NCI-H226 (cell line): ENCODE results near the gene TM2D1.
"Not testable (repeated sequence)": the region's sequence is repeated elsewhere in the genome, so short reads cannot be mapped to it uniquely, and the experiment has no call there.

ENCODE experiments used
- DNase-seq: peaks from one replicate; pipeline ENCODE4 v3.0.0-alpha.2; 2015

Gene TM2D1

DNA sequence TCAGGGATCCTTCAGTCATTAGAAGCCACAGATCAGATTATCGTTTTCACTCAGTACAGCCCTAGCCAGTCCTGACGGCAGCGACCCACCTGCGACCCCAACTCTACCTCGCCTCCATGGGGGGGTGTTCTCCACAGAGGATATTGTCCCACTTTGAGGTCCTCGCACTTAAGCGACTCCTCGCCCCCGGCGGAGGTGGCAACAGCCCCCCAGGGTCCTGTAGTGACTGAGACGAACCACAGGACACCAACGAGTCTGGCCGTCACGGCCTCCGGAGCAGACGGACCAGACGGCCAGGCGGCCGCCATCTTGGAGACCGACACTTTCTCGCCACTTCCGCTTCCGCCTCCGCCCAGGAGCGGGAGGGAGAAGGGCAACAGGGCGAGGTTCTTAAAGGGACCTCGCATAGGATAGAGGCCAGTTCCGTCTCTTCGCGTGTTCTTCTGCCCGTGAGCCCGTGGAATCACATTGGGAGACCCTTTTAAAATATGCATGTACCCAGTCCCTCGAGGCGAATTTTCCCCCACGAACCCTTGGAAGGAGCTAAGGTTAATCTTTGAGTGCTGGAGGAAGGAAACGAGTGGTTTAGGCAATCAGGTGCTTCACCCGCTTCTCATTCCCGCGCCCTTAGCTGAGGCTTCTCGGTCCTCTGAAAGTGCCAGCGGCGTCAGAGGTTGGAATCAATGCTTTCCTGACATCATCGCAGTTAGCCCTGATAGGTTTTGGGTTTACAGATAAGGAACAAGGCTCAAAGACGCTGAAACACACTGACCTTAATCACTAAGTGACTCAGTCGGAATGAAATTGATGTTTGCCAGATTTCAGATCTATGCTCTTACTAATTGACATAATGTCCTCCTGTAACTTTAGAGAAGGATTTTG, at the start of gene TM2D1:
TSS of gene TM2D1 (minus strand) at position 329 of the 882 bp plus-strand sequence. CDS start at position 308, 21 bp downstream.
- DNase-seq, result peak; percentile 88

DNA sequence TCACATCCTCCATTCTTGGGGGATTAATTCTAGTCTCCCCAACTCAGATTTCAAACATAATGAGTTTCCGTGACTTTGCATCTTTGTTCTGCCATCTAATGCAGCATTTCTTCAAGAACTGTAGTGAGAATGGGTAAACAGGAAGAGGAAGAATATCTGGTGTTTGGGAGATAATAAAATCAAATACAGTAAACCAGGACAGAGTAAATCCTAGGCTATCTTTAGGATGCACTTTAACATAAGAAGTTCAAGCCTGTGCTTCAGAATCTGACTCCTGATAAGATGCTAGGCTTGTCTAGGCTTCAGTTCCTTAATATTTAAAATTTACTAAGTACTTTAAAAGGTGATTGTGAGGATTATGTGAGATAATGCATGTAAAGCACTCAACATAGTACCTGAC, 45.2 kb upstream of the TM2D1 start:
- no peak for DNase-seq

DNA sequence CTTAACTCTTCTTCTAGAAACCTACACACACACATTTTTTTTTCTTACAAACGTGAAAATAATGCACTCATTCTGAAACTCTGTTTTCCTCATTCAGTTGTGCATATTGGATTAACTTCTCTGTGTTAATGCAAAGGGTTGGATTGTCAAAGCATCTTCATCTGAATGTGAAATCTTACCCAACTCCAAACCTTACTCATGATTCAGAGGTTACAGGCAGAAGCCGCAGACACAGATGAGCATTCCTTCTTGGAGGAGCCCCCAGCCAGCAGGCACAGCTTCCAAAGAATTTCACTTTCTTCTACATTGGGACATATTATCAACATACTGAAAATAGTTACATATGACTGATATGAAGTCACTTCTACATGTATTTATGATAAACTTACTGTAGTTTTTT, 33.0 kb upstream of the TM2D1 start:
- DNase-seq, result peak; percentile 40

DNA sequence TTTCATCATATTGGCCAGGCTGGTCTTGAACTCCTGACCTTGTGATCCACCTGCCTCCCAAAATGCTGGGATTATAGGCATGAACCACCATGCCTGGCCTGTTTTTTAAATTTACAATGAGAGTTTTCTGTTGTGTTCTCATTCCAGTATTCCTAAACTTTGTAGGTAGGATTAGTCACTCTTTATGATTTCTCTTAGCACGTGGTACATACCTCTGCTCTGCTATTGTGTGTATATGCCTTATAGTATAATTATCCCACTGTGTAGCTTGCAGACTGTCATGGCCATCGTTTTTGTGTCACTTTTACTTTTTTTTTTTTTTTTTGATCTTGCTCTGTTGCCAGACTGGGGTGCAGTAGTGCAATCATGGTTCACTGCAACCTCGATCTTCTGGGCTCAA, 31.8 kb upstream of the TM2D1 start:
- no peak for DNase-seq

DNA sequence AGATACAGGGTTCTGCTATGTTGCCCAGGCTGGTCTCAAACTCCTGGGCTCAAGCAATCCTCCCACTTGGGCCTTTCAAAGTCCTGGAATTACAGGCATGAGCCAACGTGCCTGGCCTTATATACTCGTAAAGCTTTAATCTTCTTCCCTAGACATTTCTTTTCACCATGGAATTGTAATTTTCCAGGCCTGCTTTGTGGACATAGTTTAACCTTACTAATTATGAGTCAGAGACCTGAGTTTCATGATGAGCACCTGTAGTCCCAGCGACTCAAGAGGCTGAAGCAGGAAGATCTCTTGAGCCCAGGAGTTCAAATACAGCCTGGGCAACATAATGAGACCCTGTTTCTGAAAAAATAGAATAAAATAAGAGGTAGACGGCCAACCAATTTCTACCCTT, 29.6 kb upstream of the TM2D1 start:
- DNase-seq, result peak; percentile 30

DNA sequence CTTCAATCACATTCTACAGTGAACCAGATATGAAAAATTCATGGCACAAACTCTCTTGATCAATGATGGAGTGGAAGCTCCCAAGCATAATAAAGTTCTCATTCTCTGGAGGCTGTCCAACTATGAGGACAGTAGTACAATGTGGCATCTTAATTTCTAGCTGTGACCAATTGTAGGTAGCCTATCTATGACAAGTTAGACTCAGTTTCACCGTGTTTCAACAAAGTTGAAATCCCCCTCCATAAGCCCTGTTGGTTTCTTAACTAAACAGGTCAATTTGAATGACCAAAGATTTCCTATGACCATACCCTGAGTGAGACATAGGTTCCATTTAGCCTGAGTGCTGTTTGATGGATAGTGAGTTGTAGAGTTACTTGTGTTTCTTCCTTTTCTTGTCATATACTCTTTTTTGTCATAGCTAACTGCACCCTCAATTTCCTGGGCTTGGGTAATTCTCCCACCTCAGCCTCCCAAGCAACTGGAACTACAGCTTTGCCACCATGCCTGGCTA, 29.1 kb upstream of the TM2D1 start:
- no peak for DNase-seq

DNA sequence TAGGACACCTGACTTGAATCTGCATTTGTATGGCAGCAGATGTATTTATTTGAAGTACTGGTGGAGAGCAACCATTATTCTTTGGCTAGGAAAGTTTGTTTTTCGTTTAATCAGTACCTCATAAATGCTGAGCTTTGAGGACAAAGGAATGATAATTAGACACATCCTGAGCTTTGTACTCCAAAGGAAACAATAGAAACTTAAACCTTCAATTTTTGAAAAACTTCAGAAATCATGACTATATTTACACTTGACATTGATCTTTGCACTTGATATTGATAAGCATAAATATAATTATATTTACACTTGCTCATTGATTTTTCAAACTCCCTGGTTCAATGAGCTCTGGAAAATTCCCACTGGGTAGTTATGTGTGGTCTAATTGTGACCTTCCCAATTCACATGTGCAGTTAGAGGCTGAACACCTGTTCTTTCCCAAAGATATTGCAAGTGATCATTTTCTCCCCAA, 28.0 kb upstream of the TM2D1 start:
- DNase-seq, result no peak

DNA sequence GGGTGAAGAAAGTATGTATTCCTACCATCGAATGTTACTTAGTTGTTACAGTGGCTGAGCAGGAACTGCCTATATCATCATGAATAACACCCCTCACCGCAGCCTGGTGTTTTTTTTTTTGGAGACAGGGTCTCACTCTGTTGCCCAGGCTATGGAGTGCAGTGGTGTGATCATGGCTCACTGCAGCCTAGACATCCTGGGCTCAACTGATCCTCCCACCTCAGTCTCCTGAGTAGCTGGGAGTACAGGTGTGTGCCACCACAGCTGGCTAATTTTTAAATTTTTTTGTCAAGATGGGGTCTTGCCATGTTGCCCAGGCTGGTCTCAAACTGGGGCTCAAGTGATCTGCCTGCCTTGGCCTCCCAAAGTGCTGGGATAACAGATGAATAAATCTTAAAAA, 24.6 kb upstream of the TM2D1 start:
- no peak for DNase-seq

DNA sequence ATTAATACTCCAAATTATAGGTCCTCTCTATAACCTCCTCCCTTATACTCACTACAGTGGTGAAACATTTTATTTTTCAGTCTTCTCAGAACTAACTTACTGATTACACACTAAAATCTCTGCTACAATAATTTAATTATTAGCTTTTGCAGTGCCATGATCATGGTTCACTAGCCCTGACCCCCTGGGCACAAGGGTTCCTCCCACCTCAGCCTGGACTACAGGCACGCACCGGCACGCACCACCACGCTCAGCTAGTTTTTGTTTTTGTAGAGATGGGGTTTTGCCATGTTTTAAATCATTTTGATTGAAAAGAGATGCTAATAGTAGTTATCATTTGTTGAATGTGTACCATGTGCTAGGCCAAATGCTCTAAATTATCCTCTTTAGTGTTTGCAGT, 23.6 kb upstream of the TM2D1 start:
- no peak for DNase-seq

DNA sequence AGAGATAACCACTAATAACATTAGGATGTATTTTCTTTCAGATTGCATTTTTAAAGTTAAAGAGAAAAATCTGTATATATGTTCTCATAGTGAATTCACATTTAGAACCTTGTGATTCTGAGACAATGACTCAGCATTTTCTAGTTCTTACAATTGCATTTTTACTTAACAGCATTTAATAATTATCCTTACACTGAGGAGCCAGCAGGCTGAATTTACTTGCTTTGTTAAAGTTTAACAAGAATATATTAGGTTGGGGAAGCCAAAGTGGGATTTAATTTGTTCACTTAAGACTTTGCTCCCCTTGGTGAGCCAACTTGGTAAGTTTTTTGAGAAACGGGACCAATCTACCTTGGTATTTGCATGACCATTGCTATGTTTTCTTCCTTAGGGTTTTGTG, 21.9 kb upstream of the TM2D1 start:
- no peak for DNase-seq

DNA sequence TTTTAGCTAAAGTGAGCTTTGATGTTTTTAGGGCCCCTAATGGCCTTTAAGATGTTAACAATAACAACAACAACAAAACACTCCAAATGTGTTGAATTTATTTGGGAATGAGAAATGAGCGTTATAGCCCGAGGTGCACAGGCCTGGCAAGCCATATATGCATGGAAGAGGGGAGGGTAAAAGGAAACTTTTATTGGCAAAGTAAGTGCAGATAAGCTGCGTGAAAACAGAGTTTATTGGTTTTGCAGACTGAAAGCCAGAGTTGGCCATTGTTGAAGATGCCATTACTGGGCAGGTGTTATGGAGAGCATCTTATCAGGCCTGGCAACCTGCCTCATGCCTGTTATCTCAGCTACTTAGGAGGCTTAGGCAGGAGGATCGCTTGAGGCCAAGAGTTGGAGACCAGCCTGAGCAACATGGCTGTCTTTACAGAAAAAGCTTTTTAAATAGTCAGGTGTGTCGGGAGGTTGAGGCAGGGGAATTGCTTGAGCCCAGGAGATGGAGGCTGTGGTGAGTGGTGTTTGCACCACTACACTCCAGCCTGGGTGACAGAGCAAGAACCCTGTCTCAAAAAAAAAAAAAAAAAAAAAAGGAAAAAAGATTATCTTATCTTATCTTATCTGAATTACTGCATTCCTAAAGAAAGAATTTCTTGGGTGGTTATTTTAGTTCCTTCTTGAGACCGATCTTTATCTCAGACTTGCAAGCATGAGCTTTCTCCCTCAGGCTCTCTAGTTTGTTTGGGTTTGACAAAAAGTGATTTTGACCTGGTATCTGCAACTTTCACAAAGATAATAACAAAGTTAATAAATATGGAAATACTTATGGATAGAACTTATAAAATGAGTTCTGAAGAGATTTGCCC, 19.0 kb upstream of the TM2D1 start:
- peak; percentile 27 for DNase-seq

DNA sequence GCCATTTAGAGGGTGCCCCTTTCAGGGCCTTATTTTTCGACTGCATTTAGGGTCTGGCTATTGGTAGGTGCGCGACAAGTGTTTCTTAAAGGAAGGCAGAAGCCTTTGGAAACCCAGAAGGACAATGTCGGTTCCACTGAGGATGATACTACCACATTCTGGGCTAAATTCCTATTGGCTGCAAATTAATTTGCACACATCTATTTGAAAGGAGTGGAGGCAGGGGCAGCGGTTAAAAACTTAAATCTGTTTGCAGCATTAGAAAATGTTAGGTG, 18.4 kb upstream of the TM2D1 start:
- no peak for DNase-seq

DNA sequence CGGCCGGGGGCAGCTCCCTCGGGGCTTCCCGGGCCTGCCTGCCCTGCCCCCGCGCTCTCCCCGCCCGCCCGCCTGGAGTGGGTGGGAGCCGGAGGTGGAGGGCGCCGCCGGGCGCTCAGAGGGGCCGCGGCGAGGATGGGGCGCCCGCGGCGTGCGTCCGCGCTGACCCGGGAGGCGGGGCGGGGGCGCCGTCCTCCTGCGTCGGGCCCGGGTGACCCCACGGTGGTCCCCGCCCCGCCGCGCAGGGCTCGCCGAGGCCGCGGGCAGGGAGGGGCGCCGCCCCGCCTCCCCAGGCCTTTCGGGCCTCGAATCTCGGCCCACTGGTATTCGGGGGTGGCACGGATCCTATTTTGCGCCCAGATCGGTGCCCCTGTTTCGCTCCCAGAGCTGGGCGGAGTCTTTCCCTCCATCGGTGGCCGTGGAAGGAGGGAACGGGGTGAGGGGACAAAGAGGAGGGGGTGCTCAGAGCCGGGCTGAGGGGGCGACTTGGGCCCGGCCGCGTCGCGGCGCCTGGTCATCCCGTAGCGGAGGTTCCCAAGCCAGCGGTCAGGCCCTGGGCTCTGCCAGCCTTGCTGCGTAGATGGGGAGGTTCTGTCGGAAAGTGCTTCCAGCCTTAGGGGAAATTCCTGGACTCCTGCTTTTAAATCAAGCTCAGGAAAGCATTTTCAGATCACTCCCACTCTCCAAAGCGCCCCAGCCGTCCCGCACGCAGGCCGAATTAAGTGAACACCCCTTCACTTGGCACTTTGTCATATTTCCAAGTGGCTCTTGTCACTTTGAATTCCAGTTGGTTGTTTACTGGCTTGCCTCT, 17.9 kb upstream of the TM2D1 start:
- peak; percentile 65 for DNase-seq

DNA sequence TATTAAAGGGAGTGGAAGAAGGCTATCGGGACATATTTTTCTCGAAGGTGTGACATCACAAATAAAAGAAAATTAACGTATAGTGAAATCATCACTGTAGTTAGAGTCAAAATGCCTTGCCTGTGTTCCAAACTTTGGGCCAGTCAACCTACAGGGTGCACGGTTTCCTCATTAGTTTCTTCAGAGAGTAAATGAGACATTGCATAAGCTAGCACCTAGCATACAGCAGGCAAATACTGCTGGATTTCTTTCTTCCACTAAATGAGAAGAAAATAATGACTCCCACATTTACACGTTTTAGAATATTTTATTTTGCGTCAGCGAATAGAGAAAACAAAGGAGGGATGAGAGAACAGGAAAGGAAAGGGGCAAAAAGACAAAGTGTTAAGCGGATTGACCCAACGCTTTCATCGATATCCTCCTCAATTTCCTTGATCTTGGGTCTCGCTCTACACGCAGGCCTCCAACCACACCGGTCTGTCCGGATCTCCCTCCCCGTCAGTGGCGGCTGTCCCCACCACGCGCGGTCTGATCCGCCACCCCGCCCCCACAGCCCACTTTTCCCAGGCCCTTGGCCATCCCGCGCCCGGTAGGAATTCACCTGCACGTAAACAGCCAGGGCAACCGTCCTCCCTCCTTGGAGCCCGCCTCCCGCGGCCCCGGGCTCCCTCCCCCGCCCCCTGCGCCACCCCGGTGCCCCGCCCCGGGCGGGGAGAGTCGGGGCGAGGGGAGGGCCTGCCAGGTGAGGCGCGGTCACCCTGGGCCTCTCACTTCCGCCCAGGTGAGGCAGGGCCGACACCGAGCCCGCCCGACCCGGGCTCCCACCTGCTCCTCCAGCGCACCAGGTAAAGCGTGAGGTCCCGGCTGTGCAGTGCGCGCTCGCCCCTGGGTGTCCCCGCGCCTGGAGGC, 17.0 kb upstream of the TM2D1 start, which contains the start of gene PATJ:
TSS of gene PATJ (plus strand) at position 770 of the 909 bp plus-strand sequence. CDS start 20,413 bp downstream, outside the sequence.
- DNase-seq, result peak; percentile 49

DNA sequence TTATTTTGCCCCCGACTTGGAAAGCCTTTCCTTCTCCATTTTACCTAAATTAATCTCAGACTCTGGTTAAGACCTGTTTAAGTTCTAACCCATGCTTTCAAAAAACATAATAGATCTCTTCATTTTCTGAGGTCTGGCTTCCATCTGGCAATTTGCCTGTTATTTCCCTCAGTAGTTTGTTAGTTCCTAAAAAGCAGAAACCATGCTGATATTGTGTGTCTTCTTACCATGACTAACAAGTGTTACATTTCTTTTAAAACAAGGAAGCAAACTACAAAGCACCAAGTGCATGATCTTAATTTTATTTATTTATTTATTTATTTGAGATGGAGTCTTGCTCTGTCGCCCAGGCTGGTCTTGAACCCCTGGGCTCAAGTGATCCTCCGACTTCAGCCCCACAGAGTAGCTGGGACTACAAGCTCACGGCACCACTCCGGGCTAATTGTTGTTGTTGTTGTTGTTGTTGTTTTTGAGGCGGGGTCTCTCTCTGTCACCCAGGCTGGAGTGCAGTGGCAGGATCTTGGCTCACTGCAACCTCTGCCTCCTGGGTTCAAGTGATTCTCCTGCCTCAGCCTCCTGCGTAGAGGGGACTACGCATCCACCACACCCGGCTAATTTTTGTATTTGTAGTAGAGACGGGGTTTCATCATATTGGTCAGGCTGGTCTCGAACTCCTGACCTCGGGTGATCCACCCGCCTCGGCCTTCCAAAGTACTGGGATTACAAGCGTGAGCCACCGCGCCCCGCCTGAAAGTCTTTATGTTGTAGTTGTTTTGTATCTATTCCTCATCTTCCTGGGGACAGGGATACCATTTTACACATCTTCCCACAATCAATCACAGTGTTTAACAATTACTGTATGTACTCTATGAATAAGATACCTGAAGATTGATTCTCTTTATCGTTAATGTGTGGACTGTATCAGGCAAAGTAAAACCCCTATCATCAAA, 16.1 kb upstream of the TM2D1 start:
- DNase-seq, result no peak

DNA sequence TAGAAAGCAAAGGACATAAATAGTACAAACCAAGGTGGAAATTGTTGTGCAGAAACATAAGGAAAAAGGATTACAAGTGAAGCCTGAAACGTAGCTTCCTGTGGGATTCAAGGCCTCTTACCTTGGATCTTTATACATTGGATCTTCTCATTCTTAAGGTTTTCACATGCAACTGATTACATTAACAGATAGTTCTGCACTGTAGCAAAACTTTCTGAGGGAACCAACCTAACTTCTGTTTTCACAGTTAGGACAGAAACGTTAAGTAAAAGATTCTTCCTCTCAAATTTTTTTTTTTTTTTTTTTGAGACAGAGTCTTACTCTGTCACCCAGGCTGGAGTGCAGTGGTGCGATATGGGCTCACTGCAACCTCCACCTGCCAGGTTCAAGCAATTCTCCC, 7.8 kb upstream of the TM2D1 start:
- no peak for DNase-seq

DNA sequence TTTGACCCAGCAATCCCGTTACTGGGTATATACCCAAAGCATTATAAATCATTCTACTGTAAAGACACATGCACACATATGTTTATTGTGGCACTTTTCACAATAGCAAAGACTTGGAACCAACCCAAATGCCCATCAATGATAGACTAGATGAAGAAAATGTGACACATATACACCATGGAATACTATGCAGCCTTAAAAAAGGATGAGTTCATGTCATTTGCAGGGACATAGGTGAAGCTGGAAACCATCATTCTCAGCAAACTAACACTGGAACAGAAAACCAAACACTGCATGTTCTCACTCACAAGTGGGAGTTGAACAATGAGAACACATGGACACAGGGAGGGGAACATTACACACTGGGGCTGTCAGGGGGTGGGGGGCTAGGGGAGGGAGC, 5.7 kb upstream of the TM2D1 start:
- DNase-seq, result not testable (repeated sequence)

DNA sequence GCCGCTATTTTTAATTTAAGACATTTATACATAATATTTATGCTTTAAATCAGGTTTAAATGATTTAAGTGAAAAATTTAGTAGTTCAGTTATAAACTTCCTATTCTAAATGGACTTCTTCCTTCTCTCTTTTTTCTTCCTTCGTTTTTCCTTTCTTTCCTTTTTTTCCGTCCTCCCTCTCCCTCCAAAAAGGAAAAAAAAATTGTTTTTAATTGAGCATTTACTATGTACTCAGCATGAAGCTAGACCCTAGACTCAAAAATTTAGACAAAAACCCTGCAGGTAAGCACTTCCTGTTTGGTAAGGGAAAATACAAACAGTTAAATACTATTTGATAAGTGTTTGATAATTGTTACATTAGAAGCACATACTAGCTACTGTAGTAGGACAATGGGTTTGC, 2.6 kb upstream of the TM2D1 start:
- no peak for DNase-seq

DNA sequence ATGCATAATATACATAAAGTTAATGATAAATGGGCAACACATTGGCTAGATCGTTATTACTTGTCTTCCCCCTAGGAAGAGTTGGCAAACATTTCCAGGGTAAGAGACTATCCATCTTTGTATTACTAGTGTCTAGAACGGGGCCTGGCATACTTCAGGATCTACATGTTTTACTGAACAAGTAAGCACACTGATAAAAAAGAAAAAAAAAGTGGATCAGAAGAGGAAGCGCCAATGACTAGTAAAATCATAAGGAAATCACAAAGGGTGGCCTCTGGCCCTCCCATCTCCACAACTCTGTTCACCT, 482 bp downstream of the TM2D1 start:
- DNase-seq, result no peak

DNA sequence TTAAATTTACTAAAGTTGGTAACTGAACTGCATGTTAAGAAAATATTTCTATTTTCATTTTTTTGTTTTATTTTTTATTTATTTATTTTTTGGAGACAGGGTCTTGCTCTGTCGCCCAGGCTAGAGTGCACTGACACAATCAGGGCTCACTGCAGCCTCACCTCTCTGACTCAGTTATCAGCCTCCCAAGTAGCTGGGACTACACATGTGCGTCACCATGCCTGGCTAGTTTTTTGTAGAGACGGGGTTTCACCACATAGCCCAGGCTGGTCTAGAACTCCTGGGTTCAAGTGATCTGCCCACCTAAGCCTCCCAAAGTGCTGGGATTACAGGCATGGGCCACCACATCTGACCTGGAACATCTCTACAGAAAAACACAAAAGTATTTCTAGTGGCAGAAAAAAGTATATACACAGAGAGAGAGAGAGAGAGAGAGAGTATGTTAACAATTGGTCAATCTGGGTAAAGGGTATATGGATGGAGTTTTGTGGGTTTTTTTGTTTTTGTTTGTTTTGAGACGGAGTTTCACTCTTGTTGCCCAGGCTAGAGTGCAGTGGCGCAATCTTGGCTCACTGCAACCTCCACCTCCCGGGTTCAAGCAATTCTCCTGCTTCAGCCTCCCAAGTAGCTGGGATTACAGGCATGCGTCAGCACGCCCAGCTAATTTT, 5.8 kb downstream of the TM2D1 start:
- DNase-seq, result not testable (repeated sequence)
